Cardiac muscle cell (in vitro differentiated cells and primary cell): ENCODE measurements around the gene DNLZ. TPM values are rescaled to one million over a fixed set of nuclear protein-coding genes. Genes with fewer than 3 reads are reported as not detected.

ENCODE experiments used
- DNase-seq, 2 donors: peaks; one replicate each; pipeline versions ENCODE4 v3.0.0 to v3.0.0-alpha.2; 2010 to 2017; ENCODE audit warnings: low read depth in 1 of 2, low spot score in 1 of 2
- H3K27ac ChIP-seq: fragments of 200-600 bp; sonication (generic); 2 replicates; pipeline ENCODE4 v1.5.1; 2016
- H3K27me3 ChIP-seq: fragments of 200-600 bp; sonication (generic); 2 replicates; pipeline ENCODE4 v1.6.0; 2016; ENCODE audit warnings: control low read depth
- H3K36me3 ChIP-seq: fragments of 200-600 bp; sonication (generic); 2 replicates; pipeline ENCODE4 v1.5.1; 2016; ENCODE audit warnings: control low read depth
- H3K4me1 ChIP-seq: fragments of 200-600 bp; sonication (generic); 2 replicates; pipeline ENCODE4 v1.8.1; 2017; ENCODE audit warnings: low read depth, mild to moderate bottlenecking, mixed run types
- H3K4me3 ChIP-seq: fragments of 200-600 bp; sonication (generic); 2 replicates; pipeline ENCODE4 v1.5.1; 2016; ENCODE audit warnings: mild to moderate bottlenecking
- H3K9me3 ChIP-seq: fragments of 200-600 bp; sonication (generic); 2 replicates; pipeline ENCODE4 v1.5.1; 2017; ENCODE audit warnings: low read depth, mild to moderate bottlenecking, control low read depth
- CTCF ChIP-seq: IDR thresholded peaks from 2 replicates; pipeline ENCODE4 v1.5.1; 2012; ENCODE audit warnings: low read depth, mild to moderate bottlenecking, low read length
- polyA plus RNA-seq: library from polyadenylated mRNA; unstranded; fragments of >200 nt; fragmentation: Nextera tagmentation; extraction: Ambion mirVana; gene quantifications from 2 replicates; pipeline ENCODE4 v1.2.1, GENCODE V29; 2016
- total RNA-seq: library from RNA; depleted of rRNA; stranded (reverse); fragments of >200 nt; gene quantifications from 2 replicates; pipeline ENCODE4 v1.2.3, GENCODE V29; 2016

DNLZ gene
- total and polyA plus RNA-seq, 2 experiments from 2014 or later, result 28.0 to 48.2 TPM

GRCh38 chr9:136378170-136379002 is 14.8 kb upstream of the DNLZ start:
- Histone ChIP-seq H3K36me3 (peaks cover 6% of the 10 kb centered on the region), H3K4me1 (no peaks in the 10 kb centered on the region), H3K27me3 (no peaks in the 10 kb centered on the region), H3K27ac (no peak overlapping the region), H3K4me3 (no peak overlapping the region), H3K9me3 (no peaks in the 10 kb centered on the region)
- no peak for DNase-seq
- no peak for TF ChIP-seq CTCF

GRCh38 chr9:136377341-136378169 is 14.0 kb upstream of the DNLZ start:
- no peak for DNase-seq
- Histone ChIP-seq H3K27me3 (no peaks in the 10 kb centered on the region), H3K4me3 (no peak overlapping the region), H3K4me1 (no peaks in the 10 kb centered on the region), H3K36me3 (peaks cover 6% of the 10 kb centered on the region), H3K27ac (no peak overlapping the region), H3K9me3 (no peaks in the 10 kb centered on the region)
- no peak for TF ChIP-seq CTCF

GRCh38 chr9:136376457-136376856 is 12.9 kb upstream of the DNLZ start:
- H3K9me3 ChIP-seq, result no peaks in the 10 kb centered on the region
- H3K4me1 ChIP-seq, result no peaks in the 10 kb centered on the region
- no peak overlapping the region for H3K4me3 ChIP-seq
- no peak overlapping the region for H3K27ac ChIP-seq
- H3K36me3 ChIP-seq, result peaks cover 3% of the 10 kb centered on the region
- no peaks in the 10 kb centered on the region for H3K27me3 ChIP-seq
- DNase-seq, result no peak
- TF ChIP-seq CTCF, result no peak

- Histone ChIP-seq H3K9me3 (no peaks in the 10 kb centered on the region), H3K4me3 (no peak overlapping the region), H3K36me3 (peaks cover 3% of the 10 kb centered on the region), H3K27me3 (no peaks in the 10 kb centered on the region), H3K4me1 (no peaks in the 10 kb centered on the region), H3K27ac (no peak overlapping the region)
- TF ChIP-seq CTCF, result no peak
- DNase-seq, result no peak
Observed at GRCh38 chr9:136375096-136375495, 11.6 kb upstream of the DNLZ start.

- Histone ChIP-seq H3K4me3 (no peak overlapping the region), H3K4me1 (no peaks in the 10 kb centered on the region), H3K27me3 (no peaks in the 10 kb centered on the region), H3K9me3 (no peaks in the 10 kb centered on the region), H3K27ac (no peak overlapping the region), H3K36me3 (peaks cover 3% of the 10 kb centered on the region)
- TF ChIP-seq CTCF, result no peak
- DNase-seq, result no peak
Observed at GRCh38 chr9:136374183-136374575, 10.6 kb upstream of the DNLZ start.
